ENCODE results near the gene SLC10A3. TPM values are rescaled to one million over a fixed set of nuclear protein-coding genes. Genes with fewer than 3 reads are reported as not detected.

The SLC10A3 gene
- total and polyA plus RNA-seq, 2 of the 13 experiments (the other 11 are each of a cell fraction or from before 2014, with no cell fraction given): 10.1 to 11.5 TPM

- TF ChIP-seq GLI4 (CRISPR knock-in tag; IDR thresholded peaks at IDR 0.05; ENCODE audit: borderline replicate concordance) (no peak), ZNF142 (CRISPR knock-in tag; IDR thresholded peaks at IDR 0.05) (no peak), ZNF580 (CRISPR knock-in tag; IDR thresholded peaks at IDR 0.05; ENCODE audit: borderline replicate concordance, low read depth) (no peak), MED1 (CRISPR knock-in tag; IDR thresholded peaks at IDR 0.05) (no peak)
Measured at GRCh38 chrX:154512879-154513553, 22.6 kb upstream of the SLC10A3 start (continued).

GRCh38 chrX:154511761-154512160 is 21.3 kb upstream of the SLC10A3 start:
- no peak for ATAC-seq
- H4K20me1 ChIP-seq (ENCODE audit: insufficient read depth, low read length): no peaks in the 10 kb centered on the region
- ChIA-PET CTCF (ENCODE audit: low intra/inter-chr PET ratio, low total read pairs) (no interaction called here), POLR2A (no interaction called here)
- in situ Hi-C loops (cut with HindIII; ENCODE audit: extremely low pct_ligation_motif_present, low pct_unique_long_range_greater_than_20kb): no loop called here
- no peak for FAIRE-seq
- 91% methylated on average over 9 of the region's 12 CpGs for WGBS (ENCODE audit: low lambda C conversion rate)
- H3K9ac ChIP-seq (ENCODE audit: insufficient read depth, low read depth, low read length): no peak overlapping the region
- H3K36me3 ChIP-seq (replicated peaks in 1 of 2; ENCODE audit: control insufficient read depth in 1 of 2, insufficient read depth in 2 of 2, low read length in 2 of 2): no peaks in the 10 kb centered on the region
- H3K4me3 ChIP-seq (replicated peaks in 1 of 3; ENCODE audit: insufficient read depth in 1 of 3, low read depth in 2 of 3, low read length in 3 of 3): no peak overlapping the region
- DNase-seq (ENCODE audit: low spot score): no peak
- no peaks in the 10 kb centered on the region for H3K27me3 ChIP-seq (ENCODE audit: control insufficient read depth in 1 of 2, insufficient read depth in 2 of 2, low read length in 2 of 2)
- no peaks in the 10 kb centered on the region for H3K9me3 ChIP-seq (ENCODE audit: low read length)
- no peak overlapping the region for H2AFZ ChIP-seq (ENCODE audit: low read length)
- H3K27ac ChIP-seq (ENCODE audit: extremely low read length, insufficient read depth, low read length): no peak overlapping the region
- no peak overlapping the region for H3K4me2 ChIP-seq (ENCODE audit: low read depth, low read length)
- H3K4me1 ChIP-seq (ENCODE audit: insufficient read depth, low read length): peaks cover 14% of the 10 kb centered on the region; the same call in 1 of the 2 replicates
- H3K79me2 ChIP-seq (ENCODE audit: insufficient read depth, low read length): no peaks in the 10 kb centered on the region
- intact Hi-C loops (cut with micrococcal nuclease; ENCODE audit: unreplicated experiment): no loop called here
- BruUV-seq (replicated peaks): no TSS peak
- no peak for TF ChIP-seq SALL2 (CRISPR knock-in tag; IDR thresholded peaks at IDR 0.05)
- no peak for TF ChIP-seq RNF219 (CRISPR knock-in tag; IDR thresholded peaks at IDR 0.05)
- TF ChIP-seq ZNF674 (CRISPR knock-in tag; IDR thresholded peaks at IDR 0.05; ENCODE audit: low read depth): no peak
- TF ChIP-seq MAF1 (CRISPR knock-in tag; IDR thresholded peaks at IDR 0.05; ENCODE audit: borderline replicate concordance): no peak
- no peak for TF ChIP-seq IKZF5 (CRISPR knock-in tag; IDR thresholded peaks at IDR 0.05)
- no peak for TF ChIP-seq SCMH1 (CRISPR knock-in tag; IDR thresholded peaks at IDR 0.05; ENCODE audit: borderline replicate concordance)
- TF ChIP-seq TCF7L2 (IDR thresholded peaks at IDR 0.05; ENCODE audit: low read depth, low read length): no peak
- no peak for TF ChIP-seq ZNF580 (CRISPR knock-in tag; IDR thresholded peaks at IDR 0.05; ENCODE audit: borderline replicate concordance, low read depth)
- no peak for TF ChIP-seq MIXL1 (CRISPR knock-in tag; IDR thresholded peaks at IDR 0.05)
- no peak for TF ChIP-seq SP4 (CRISPR knock-in tag; IDR thresholded peaks at IDR 0.05)

All from HepG2 (cell line).